Immature natural killer cell (primary cell): ENCODE measurements around the gene OR51E1. TPM values are rescaled to one million over a fixed set of nuclear protein-coding genes. Genes with fewer than 3 reads are reported as not detected.
A peak's percentile ranks its signal among the peaks of the same experiment; 100 is the strongest.

Experiments
- DNase-seq, 3 donors: peaks; one replicate each; pipeline ENCODE4 v3.0.0; 2022; ENCODE audit warnings: mixed read lengths in 1 of 3
- H3K27ac Mint-ChIP-seq, 6 donors: one replicate each; pipeline ENCODE4 v1.8.0; 2020; ENCODE audit warnings: mixed read lengths in 6 of 6, mild to moderate bottlenecking in 5 of 6, inconsistent platforms in 4 of 6, moderate library complexity in 3 of 6
- H3K27me3 Mint-ChIP-seq, 3 donors: one replicate each; pipeline ENCODE4 v1.8.0; 2020 to 2021; ENCODE audit warnings: low read depth in 3 of 3, mild to moderate bottlenecking in 3 of 3, mixed read lengths in 3 of 3, moderate library complexity in 3 of 3, inconsistent platforms in 1 of 3
- H3K36me3 Mint-ChIP-seq, 3 donors: one replicate each; pipeline ENCODE4 v1.8.0; 2020; ENCODE audit warnings: mixed read lengths in 3 of 3, inconsistent platforms in 2 of 3, mild to moderate bottlenecking in 2 of 3
- H3K4me1 Mint-ChIP-seq, 2 donors: one replicate each; pipeline ENCODE4 v1.8.0; 2020; ENCODE audit warnings: inconsistent platforms in 2 of 2, mild to moderate bottlenecking in 2 of 2, mixed read lengths in 2 of 2, moderate library complexity in 1 of 2
- H3K4me3 Mint-ChIP-seq, 5 donors: one replicate each; pipeline ENCODE4 v1.8.0; 2020; ENCODE audit warnings: mild to moderate bottlenecking in 5 of 5, mixed read lengths in 5 of 5, inconsistent platforms in 3 of 5, moderate library complexity in 3 of 5
- H3K9me3 Mint-ChIP-seq, 6 donors: one replicate each; pipeline ENCODE4 v1.8.0; 2020; ENCODE audit warnings: mild to moderate bottlenecking in 6 of 6, mixed read lengths in 6 of 6, inconsistent platforms in 4 of 6, moderate library complexity in 3 of 6
- polyA plus RNA-seq, 3 donors: library from polyadenylated mRNA; unstranded; fragments of 300-500 nt; fragmentation: Illumina TruSeq; gene quantifications; one replicate each; pipeline ENCODE4 v1.2.3, GENCODE V29; 2021

OR51E1 gene
- not detected for polyA plus RNA-seq

- Mint-ChIP-seq H3K4me3 (no peak within 1 kb of the TSS), H3K9me3 (no peaks in the 10 kb centered on the region), H3K4me1 (no peaks in the 10 kb centered on the region), H3K36me3 (no peaks in the 10 kb centered on the region), H3K27ac (no peak within 1 kb of the TSS), H3K27me3 (peaks cover 0 to 5% (median 4%) of the 10 kb centered on the region in 3 donors)
- DNase-seq: no peak
Observed at GRCh38 chr11:4643682-4644081, at the start of gene OR51E1. Gene OR51E1, plus strand, starts transcription at chr11:4643982. Its CDS starts 8,545 bp downstream, at chr11:4652527.

GRCh38 chr11:4605057-4605456 is 38.7 kb upstream of the OR51E1 start:
- no peak overlapping the region for H3K4me3 Mint-ChIP-seq
- peaks cover 0 to 2% (median 0%) of the 10 kb centered on the region in 6 donors for H3K9me3 Mint-ChIP-seq
- H3K27ac Mint-ChIP-seq: no peak overlapping the region

GRCh38 chr11:4606231-4607015 is 37.4 kb upstream of the OR51E1 start:
- H3K9me3 Mint-ChIP-seq: peaks cover 0 to 2% (median 0%) of the 10 kb centered on the region in 6 donors
- H3K27me3 Mint-ChIP-seq: peaks cover 2 to 4% (median 2%) of the 10 kb centered on the region in 3 donors
- H3K4me3 Mint-ChIP-seq: peak overlapping the region; percentile 90 to 95 (median 94)
- peak overlapping the region in 5 of 6 donors; percentile 81 to 96 (median 96) for H3K27ac Mint-ChIP-seq
- peaks cover 6 to 22% (median 9%) of the 10 kb centered on the region in 3 donors for H3K36me3 Mint-ChIP-seq
- DNase-seq: no peak
- H3K4me1 Mint-ChIP-seq: peaks cover 45 to 63% of the 10 kb centered on the region in 2 donors

More at GRCh38 chr11:4605057-4605456, 38.7 kb upstream of the OR51E1 start:
- H3K36me3 Mint-ChIP-seq: peaks cover 16 to 35% (median 19%) of the 10 kb centered on the region in 3 donors
- H3K4me1 Mint-ChIP-seq: peaks cover 39 to 55% of the 10 kb centered on the region in 2 donors
- peaks cover 2 to 4% (median 2%) of the 10 kb centered on the region in 3 donors for H3K27me3 Mint-ChIP-seq
- DNase-seq: no peak

GRCh38 chr11:4607096-4607495 is 36.7 kb upstream of the OR51E1 start:
- H3K4me1 Mint-ChIP-seq: peaks cover 45 to 63% of the 10 kb centered on the region in 2 donors

GRCh38 chr11:4607781-4608666 is 35.8 kb upstream of the OR51E1 start, which contains the start of gene TRIM68:
Gene TRIM68, minus strand, starts transcription at chr11:4608231. Its CDS starts 2,727 bp downstream, at chr11:4605504.
- Mint-ChIP-seq H3K36me3 (peaks cover 0 to 10% (median 0%) of the 10 kb centered on the region in 3 donors), H3K9me3 (no peaks in the 10 kb centered on the region), H3K27ac (peak within 1 kb of the TSS; percentile 81 to 96 (median 93)), H3K4me1 (peaks cover 45 to 63% of the 10 kb centered on the region in 2 donors), H3K4me3 (peak within 1 kb of the TSS; percentile 90 to 95 (median 94)), H3K27me3 (peaks cover 2 to 4% (median 2%) of the 10 kb centered on the region in 3 donors)
- DNase-seq: peak; percentile 94 to 95 (median 95)

More at GRCh38 chr11:4607096-4607495, 36.7 kb upstream of the OR51E1 start:
- peaks cover 1 to 16% (median 4%) of the 10 kb centered on the region in 3 donors for H3K36me3 Mint-ChIP-seq
- DNase-seq: no peak
- peak overlapping the region; percentile 90 to 95 (median 94) for H3K4me3 Mint-ChIP-seq
- H3K27me3 Mint-ChIP-seq: peaks cover 2 to 4% (median 2%) of the 10 kb centered on the region in 3 donors
- H3K27ac Mint-ChIP-seq: peak overlapping the region; percentile 81 to 96 (median 93)
- H3K9me3 Mint-ChIP-seq: peaks cover 0 to under 1% (median 0%) of the 10 kb centered on the region in 6 donors

GRCh38 chr11:4610258-4610935 is 33.4 kb upstream of the OR51E1 start:
- Mint-ChIP-seq H3K9me3 (no peaks in the 10 kb centered on the region), H3K4me1 (peaks cover 45 to 53% of the 10 kb centered on the region in 2 donors), H3K27me3 (peaks cover 2 to 9% (median 2%) of the 10 kb centered on the region in 3 donors), H3K36me3 (no peaks in the 10 kb centered on the region), H3K4me3 (peak overlapping the region; percentile 20 to 57 (median 37)), H3K27ac (peak overlapping the region; percentile 42 to 88 (median 84))
- DNase-seq: peak; percentile 17 to 36 (median 26)

GRCh38 chr11:4611986-4612385 is 31.8 kb upstream of the OR51E1 start:
- DNase-seq: no peak
- peaks cover 2 to 11% (median 2%) of the 10 kb centered on the region in 3 donors for H3K27me3 Mint-ChIP-seq
- no peak overlapping the region for H3K4me3 Mint-ChIP-seq
- peaks cover 35 to 37% of the 10 kb centered on the region in 2 donors for H3K4me1 Mint-ChIP-seq
- no peaks in the 10 kb centered on the region for H3K9me3 Mint-ChIP-seq
- no peak overlapping the region for H3K27ac Mint-ChIP-seq
- no peaks in the 10 kb centered on the region for H3K36me3 Mint-ChIP-seq

GRCh38 chr11:4615856-4616444 is 27.8 kb upstream of the OR51E1 start:
- Mint-ChIP-seq H3K27me3 (peaks cover 0 to 7% (median 2%) of the 10 kb centered on the region in 3 donors), H3K36me3 (no peaks in the 10 kb centered on the region), H3K4me3 (no peak overlapping the region), H3K27ac (no peak overlapping the region), H3K9me3 (no peaks in the 10 kb centered on the region), H3K4me1 (no peaks in the 10 kb centered on the region)
- no peak for DNase-seq

GRCh38 chr11:4619514-4619913 is 24.3 kb upstream of the OR51E1 start:
- no peaks in the 10 kb centered on the region for H3K4me1 Mint-ChIP-seq
- peaks cover 0 to 7% (median 0%) of the 10 kb centered on the region in 6 donors for H3K9me3 Mint-ChIP-seq
- peaks cover 0 to 6% (median 0%) of the 10 kb centered on the region in 3 donors for H3K36me3 Mint-ChIP-seq
- no peak for DNase-seq
- peaks cover 0 to 4% (median 2%) of the 10 kb centered on the region in 3 donors for H3K27me3 Mint-ChIP-seq
- no peak overlapping the region for H3K4me3 Mint-ChIP-seq
- H3K27ac Mint-ChIP-seq: no peak overlapping the region

GRCh38 chr11:4626207-4627099 is 17.3 kb upstream of the OR51E1 start:
- Mint-ChIP-seq H3K27me3 (peaks cover 2 to 11% (median 6%) of the 10 kb centered on the region in 3 donors), H3K4me3 (no peak overlapping the region), H3K4me1 (no peaks in the 10 kb centered on the region), H3K9me3 (peaks cover 10 to 33% (median 12%) of the 10 kb centered on the region in 6 donors), H3K36me3 (peaks cover 0 to 6% (median 5%) of the 10 kb centered on the region in 3 donors), H3K27ac (no peak overlapping the region)
- DNase-seq: peak in 1 of 3 donors; percentile 9

GRCh38 chr11:4636136-4636535 is 7.6 kb upstream of the OR51E1 start:
- Mint-ChIP-seq H3K4me1 (no peaks in the 10 kb centered on the region), H3K4me3 (no peak overlapping the region), H3K27me3 (peaks cover 2 to 4% (median 3%) of the 10 kb centered on the region in 3 donors), H3K27ac (no peak overlapping the region), H3K36me3 (no peaks in the 10 kb centered on the region), H3K9me3 (no peaks in the 10 kb centered on the region)
- DNase-seq: no peak
